HFFc6 (cell line): Measurements from ENCODE around the gene ATP13A3. TPM values are rescaled to one million over a fixed set of nuclear protein-coding genes. Genes with fewer than 3 reads are reported as not detected.

ENCODE experiments used
- DNase-seq: peaks from one replicate; pipeline ENCODE4 v3.0.0-alpha.2; 2018
- H3K27ac Mint-ChIP-seq: 2 replicates; pipeline ENCODE4 v1.8.0; 2020; ENCODE audit warnings: mild to moderate bottlenecking, mixed read lengths
- H3K27me3 Mint-ChIP-seq: 2 replicates; pipeline ENCODE4 v1.8.0; 2021; ENCODE audit warnings: mild to moderate bottlenecking, moderate library complexity, mixed read lengths; ENCODE audit not compliant: insufficient read depth
- H3K36me3 Mint-ChIP-seq: 2 replicates; pipeline ENCODE4 v1.8.0; 2021; ENCODE audit warnings: low read depth, mixed read lengths
- H3K4me1 Mint-ChIP-seq: 2 replicates; pipeline ENCODE4 v1.8.0; 2020; ENCODE audit warnings: low read depth, mixed read lengths
- H3K4me3 Mint-ChIP-seq: 2 replicates; pipeline ENCODE4 v1.8.0; 2020; ENCODE audit warnings: mild to moderate bottlenecking, moderate library complexity, mixed read lengths
- H3K9me3 Mint-ChIP-seq: 2 replicates; pipeline ENCODE4 v1.8.0; 2020; ENCODE audit warnings: mild to moderate bottlenecking, mixed read lengths
- CTCF ChIP-seq: fragments of 200-600 bp; sonication (generic); IDR thresholded peaks from 2 replicates; pipeline ENCODE4 v1.5.0; 2021; ENCODE audit warnings: antibody characterized with exemption, mild to moderate bottlenecking
- total RNA-seq, 6 experiments: library from RNA; stranded (reverse); fragmentation: NEBNext Ultra II Directional; extraction: Animal tissue kit (Norgen Biotek cat#: 25700); gene quantifications; 2 replicates in 1 of 6; 3 replicates in 5 of 6; pipeline ENCODE4 v1.2.3, GENCODE V29; 2021

The ATP13A3 gene
- total RNA-seq, 6 experiments from 2014 or later = 114 to 123 (median 117) TPM

GRCh38 chr3:194514626-194515025, 27.8 kb upstream of the ATP13A3 start:
- peaks cover 2% of the 10 kb centered on the region; the same call in 1 of the 2 replicates for H3K27me3 Mint-ChIP-seq
- TF ChIP-seq CTCF = no peak
- no peak overlapping the region for H3K4me3 Mint-ChIP-seq
- peaks cover 11% of the 10 kb centered on the region; the same call in 1 of the 2 replicates for H3K36me3 Mint-ChIP-seq
- peaks cover 16% of the 10 kb centered on the region for H3K4me1 Mint-ChIP-seq
- no peak overlapping the region for H3K27ac Mint-ChIP-seq
- no peaks in the 10 kb centered on the region; the same call in 1 of the 2 replicates for H3K9me3 Mint-ChIP-seq
- DNase-seq = no peak

- Mint-ChIP-seq H3K9me3 (no peaks in the 10 kb centered on the region), H3K36me3 (no peaks in the 10 kb centered on the region), H3K27me3 (peaks cover 2% of the 10 kb centered on the region; the same call in 1 of the 2 replicates), H3K27ac (no peak overlapping the region), H3K4me3 (no peak overlapping the region), H3K4me1 (peaks cover under 1% of the 10 kb centered on the region)
- no peak for TF ChIP-seq CTCF
- no peak for DNase-seq
These were observed 26.2 kb upstream of the ATP13A3 start for GRCh38 chr3:194512895-194513601.

- TF ChIP-seq CTCF = no peak
- H3K27ac Mint-ChIP-seq = no peak overlapping the region
- H3K36me3 Mint-ChIP-seq = no peaks in the 10 kb centered on the region
- no peaks in the 10 kb centered on the region for H3K27me3 Mint-ChIP-seq
- peaks cover 12% of the 10 kb centered on the region for H3K4me1 Mint-ChIP-seq
- H3K9me3 Mint-ChIP-seq = no peaks in the 10 kb centered on the region
- DNase-seq = no peak
- H3K4me3 Mint-ChIP-seq = no peak overlapping the region
These were observed 22.0 kb upstream of the ATP13A3 start for GRCh38 chr3:194508491-194509453.

GRCh38 chr3:194507571-194507970, 20.8 kb upstream of the ATP13A3 start:
- no peak for DNase-seq
- Mint-ChIP-seq H3K36me3 (no peaks in the 10 kb centered on the region), H3K9me3 (no peaks in the 10 kb centered on the region), H3K27ac (no peak overlapping the region), H3K4me3 (no peak overlapping the region), H3K27me3 (no peaks in the 10 kb centered on the region), H3K4me1 (peaks cover 21% of the 10 kb centered on the region)
- no peak for TF ChIP-seq CTCF

- no peaks in the 10 kb centered on the region for H3K27me3 Mint-ChIP-seq
- TF ChIP-seq CTCF = no peak
- DNase-seq = no peak
- no peaks in the 10 kb centered on the region for H3K9me3 Mint-ChIP-seq
- no peak overlapping the region for H3K4me3 Mint-ChIP-seq
- H3K27ac Mint-ChIP-seq = no peak overlapping the region; the same call in 1 of the 2 replicates
- peaks cover 22% of the 10 kb centered on the region for H3K4me1 Mint-ChIP-seq
- no peaks in the 10 kb centered on the region for H3K36me3 Mint-ChIP-seq
These were observed 19.1 kb upstream of the ATP13A3 start for GRCh38 chr3:194505791-194506415.
